ENCODE results near the gene CALML5.

GRCh38 chr10:5498791-5499492 is 428 bp downstream of the CALML5 start:
- TF ChIP-seq EP300 (IDR thresholded peaks at IDR 0.05; ENCODE audit: low read depth) (no peak), POLR2A (IDR thresholded peaks at IDR 0.05) (no peak)
- TF ChIP-seq, protein P1, sequence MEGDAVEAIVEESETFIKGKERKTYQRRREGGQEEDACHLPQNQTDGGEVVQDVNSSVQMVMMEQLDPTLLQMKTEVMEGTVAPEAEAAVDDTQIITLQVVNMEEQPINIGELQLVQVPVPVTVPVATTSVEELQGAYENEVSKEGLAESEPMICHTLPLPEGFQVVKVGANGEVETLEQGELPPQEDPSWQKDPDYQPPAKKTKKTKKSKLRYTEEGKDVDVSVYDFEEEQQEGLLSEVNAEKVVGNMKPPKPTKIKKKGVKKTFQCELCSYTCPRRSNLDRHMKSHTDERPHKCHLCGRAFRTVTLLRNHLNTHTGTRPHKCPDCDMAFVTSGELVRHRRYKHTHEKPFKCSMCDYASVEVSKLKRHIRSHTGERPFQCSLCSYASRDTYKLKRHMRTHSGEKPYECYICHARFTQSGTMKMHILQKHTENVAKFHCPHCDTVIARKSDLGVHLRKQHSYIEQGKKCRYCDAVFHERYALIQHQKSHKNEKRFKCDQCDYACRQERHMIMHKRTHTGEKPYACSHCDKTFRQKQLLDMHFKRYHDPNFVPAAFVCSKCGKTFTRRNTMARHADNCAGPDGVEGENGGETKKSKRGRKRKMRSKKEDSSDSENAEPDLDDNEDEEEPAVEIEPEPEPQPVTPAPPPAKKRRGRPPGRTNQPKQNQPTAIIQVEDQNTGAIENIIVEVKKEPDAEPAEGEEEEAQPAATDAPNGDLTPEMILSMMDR (IDR thresholded peaks at IDR 0.05), result no peak

Measured in transverse colon (tissue), 3 donors.